ENCODE measurements around the gene UQCRQ. TPM values are rescaled to one million over a fixed set of nuclear protein-coding genes. Genes with fewer than 3 reads are reported as not detected.

Gene UQCRQ
- total and polyA plus RNA-seq, 4 donors: 62.5 to 2,326 (median 326) TPM

DNA sequence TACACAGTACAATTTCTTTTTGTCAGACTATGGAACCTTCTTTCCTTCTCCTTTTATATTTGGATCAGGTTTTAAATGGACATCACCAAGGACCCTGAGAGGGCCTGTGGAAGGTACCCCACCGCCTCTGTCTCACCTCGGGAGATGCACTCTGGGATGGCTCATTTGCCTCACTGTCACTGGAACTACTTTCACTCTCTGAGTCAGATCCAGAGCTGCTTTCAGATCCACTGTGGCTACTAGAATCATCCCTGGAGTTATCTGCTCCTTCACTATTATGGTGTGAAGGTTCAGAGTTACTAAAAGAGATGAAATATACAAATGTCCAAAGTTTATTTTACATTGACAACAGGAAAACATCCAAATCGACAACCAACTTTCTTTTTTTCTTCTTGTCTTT, 31.7 kb downstream of the UQCRQ start:
- Histone ChIP-seq H3K4me1 (ENCODE audit: control insufficient read depth in 4 of 4, insufficient read depth in 4 of 4, low read length in 3 of 4) (no peaks in the 10 kb centered on the region), H3K27me3 (ENCODE audit: control insufficient read depth in 4 of 4, insufficient read depth in 4 of 4, low read length in 3 of 4) (no peaks in the 10 kb centered on the region), H3K9ac (ENCODE audit: low read depth in 1 of 2, low read length in 2 of 2) (no peak overlapping the region), H3K4me3 (ENCODE audit: low read depth in 1 of 3, low read length in 3 of 3) (no peak overlapping the region), H3K36me3 (ENCODE audit: control insufficient read depth in 4 of 4, insufficient read depth in 3 of 4, low read depth in 1 of 4, low read length in 3 of 4) (peaks cover 6 to 65% (median 47%) of the 10 kb centered on the region in 4 donors), H3K27ac (ENCODE audit: low read depth in 1 of 2, low read length in 2 of 2) (no peak overlapping the region), H3K9me3 (ENCODE audit: control insufficient read depth in 4 of 4, low read length in 3 of 4) (no peaks in the 10 kb centered on the region)
- 78% methylated on average over 3 of the region's 3 CpGs for WGBS
- TF ChIP-seq ATF3 (IDR thresholded peaks at IDR 0.05) (no peak), HNF4A (conservative IDR thresholded peaks at IDR 0.05) (no peak), SP1 (IDR thresholded peaks at IDR 0.05) (no peak)
- TF ChIP-seq, protein P1, sequence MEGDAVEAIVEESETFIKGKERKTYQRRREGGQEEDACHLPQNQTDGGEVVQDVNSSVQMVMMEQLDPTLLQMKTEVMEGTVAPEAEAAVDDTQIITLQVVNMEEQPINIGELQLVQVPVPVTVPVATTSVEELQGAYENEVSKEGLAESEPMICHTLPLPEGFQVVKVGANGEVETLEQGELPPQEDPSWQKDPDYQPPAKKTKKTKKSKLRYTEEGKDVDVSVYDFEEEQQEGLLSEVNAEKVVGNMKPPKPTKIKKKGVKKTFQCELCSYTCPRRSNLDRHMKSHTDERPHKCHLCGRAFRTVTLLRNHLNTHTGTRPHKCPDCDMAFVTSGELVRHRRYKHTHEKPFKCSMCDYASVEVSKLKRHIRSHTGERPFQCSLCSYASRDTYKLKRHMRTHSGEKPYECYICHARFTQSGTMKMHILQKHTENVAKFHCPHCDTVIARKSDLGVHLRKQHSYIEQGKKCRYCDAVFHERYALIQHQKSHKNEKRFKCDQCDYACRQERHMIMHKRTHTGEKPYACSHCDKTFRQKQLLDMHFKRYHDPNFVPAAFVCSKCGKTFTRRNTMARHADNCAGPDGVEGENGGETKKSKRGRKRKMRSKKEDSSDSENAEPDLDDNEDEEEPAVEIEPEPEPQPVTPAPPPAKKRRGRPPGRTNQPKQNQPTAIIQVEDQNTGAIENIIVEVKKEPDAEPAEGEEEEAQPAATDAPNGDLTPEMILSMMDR (IDR thresholded peaks at IDR 0.05; ENCODE audit: low read depth, low read length, missing input control): no peak
- no peak for DNase-seq (ENCODE audit: low spot score)

- H3K9me3 ChIP-seq (ENCODE audit: control insufficient read depth in 4 of 4, low read length in 3 of 4): no peaks in the 10 kb centered on the region
- no peak overlapping the region for H3K27ac ChIP-seq (ENCODE audit: low read depth in 1 of 2, low read length in 2 of 2)
- WGBS: 91% methylated on average over 4 of the region's 4 CpGs
- TF ChIP-seq, protein P1 (IDR thresholded peaks at IDR 0.05; ENCODE audit: low read depth, low read length, missing input control): no peak
- TF ChIP-seq GABPA (IDR thresholded peaks at IDR 0.05 in 1 of 2, conservative IDR thresholded peaks at IDR 0.05 in 1 of 2) (no peak), NR2F2 (IDR thresholded peaks at IDR 0.05) (no peak), ATF3 (IDR thresholded peaks at IDR 0.05) (no peak), EGR1 (IDR thresholded peaks at IDR 0.05; ENCODE audit: low read depth in 2 of 2) (no peak), TAF1 (conservative IDR thresholded peaks at IDR 0.05) (no peak), HNF4A (conservative IDR thresholded peaks at IDR 0.05) (no peak), FOXA2 (IDR thresholded peaks at IDR 0.05) (no peak)
- no peaks in the 10 kb centered on the region for H3K27me3 ChIP-seq (ENCODE audit: control insufficient read depth in 4 of 4, insufficient read depth in 4 of 4, low read length in 3 of 4)
- peaks cover 0 to 8% (median 4%) of the 10 kb centered on the region in 4 donors for H3K4me1 ChIP-seq (ENCODE audit: control insufficient read depth in 4 of 4, insufficient read depth in 4 of 4, low read length in 3 of 4)
- H3K9ac ChIP-seq (ENCODE audit: low read depth in 1 of 2, low read length in 2 of 2): no peak overlapping the region
- H3K36me3 ChIP-seq (ENCODE audit: control insufficient read depth in 4 of 4, insufficient read depth in 3 of 4, low read depth in 1 of 4, low read length in 3 of 4): peaks cover 3 to 50% (median 23%) of the 10 kb centered on the region in 4 donors
- H3K4me3 ChIP-seq (ENCODE audit: low read depth in 1 of 3, low read length in 3 of 3): no peak overlapping the region
- DNase-seq (ENCODE audit: low spot score): no peak
Measured at GRCh38 chr5:132901036-132901435, 34.6 kb downstream of the UQCRQ start.

DNA sequence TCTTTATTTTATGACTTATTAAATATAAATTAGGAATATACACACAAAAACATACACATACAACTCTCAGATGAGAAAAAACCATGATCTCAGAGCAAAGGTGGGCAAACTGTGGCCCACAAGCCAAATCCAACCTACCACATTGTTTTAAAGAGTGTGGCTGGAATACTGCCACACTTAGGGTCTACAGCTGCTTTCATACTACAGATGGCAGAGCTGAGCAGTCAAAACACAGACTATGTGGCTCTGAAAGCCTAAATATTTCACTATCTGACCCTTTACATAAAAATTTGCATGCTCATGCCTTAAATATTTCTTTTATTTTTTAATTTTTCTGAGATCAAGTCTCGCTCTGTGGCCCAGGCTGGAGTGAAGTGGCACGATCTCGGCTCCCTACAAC, 35.3 kb downstream of the UQCRQ start:
- DNase-seq (ENCODE audit: low spot score): no peak
- no peak for TF ChIP-seq HNF4G (IDR thresholded peaks at IDR 0.05)
- no peak for TF ChIP-seq GABPA (IDR thresholded peaks at IDR 0.05 in 1 of 2, conservative IDR thresholded peaks at IDR 0.05 in 1 of 2)
- no peak for TF ChIP-seq HNF4A (conservative IDR thresholded peaks at IDR 0.05)
- TF ChIP-seq SP1 (IDR thresholded peaks at IDR 0.05): no peak
- no peak for TF ChIP-seq TAF1 (conservative IDR thresholded peaks at IDR 0.05)
- no peak for TF ChIP-seq JUND (IDR thresholded peaks at IDR 0.05)
- TF ChIP-seq, protein P2, sequence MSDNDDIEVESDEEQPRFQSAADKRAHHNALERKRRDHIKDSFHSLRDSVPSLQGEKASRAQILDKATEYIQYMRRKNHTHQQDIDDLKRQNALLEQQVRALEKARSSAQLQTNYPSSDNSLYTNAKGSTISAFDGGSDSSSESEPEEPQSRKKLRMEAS (IDR thresholded peaks at IDR 0.05): no peak
- TF ChIP-seq, protein P3, sequence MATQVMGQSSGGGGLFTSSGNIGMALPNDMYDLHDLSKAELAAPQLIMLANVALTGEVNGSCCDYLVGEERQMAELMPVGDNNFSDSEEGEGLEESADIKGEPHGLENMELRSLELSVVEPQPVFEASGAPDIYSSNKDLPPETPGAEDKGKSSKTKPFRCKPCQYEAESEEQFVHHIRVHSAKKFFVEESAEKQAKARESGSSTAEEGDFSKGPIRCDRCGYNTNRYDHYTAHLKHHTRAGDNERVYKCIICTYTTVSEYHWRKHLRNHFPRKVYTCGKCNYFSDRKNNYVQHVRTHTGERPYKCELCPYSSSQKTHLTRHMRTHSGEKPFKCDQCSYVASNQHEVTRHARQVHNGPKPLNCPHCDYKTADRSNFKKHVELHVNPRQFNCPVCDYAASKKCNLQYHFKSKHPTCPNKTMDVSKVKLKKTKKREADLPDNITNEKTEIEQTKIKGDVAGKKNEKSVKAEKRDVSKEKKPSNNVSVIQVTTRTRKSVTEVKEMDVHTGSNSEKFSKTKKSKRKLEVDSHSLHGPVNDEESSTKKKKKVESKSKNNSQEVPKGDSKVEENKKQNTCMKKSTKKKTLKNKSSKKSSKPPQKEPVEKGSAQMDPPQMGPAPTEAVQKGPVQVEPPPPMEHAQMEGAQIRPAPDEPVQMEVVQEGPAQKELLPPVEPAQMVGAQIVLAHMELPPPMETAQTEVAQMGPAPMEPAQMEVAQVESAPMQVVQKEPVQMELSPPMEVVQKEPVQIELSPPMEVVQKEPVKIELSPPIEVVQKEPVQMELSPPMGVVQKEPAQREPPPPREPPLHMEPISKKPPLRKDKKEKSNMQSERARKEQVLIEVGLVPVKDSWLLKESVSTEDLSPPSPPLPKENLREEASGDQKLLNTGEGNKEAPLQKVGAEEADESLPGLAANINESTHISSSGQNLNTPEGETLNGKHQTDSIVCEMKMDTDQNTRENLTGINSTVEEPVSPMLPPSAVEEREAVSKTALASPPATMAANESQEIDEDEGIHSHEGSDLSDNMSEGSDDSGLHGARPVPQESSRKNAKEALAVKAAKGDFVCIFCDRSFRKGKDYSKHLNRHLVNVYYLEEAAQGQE (IDR thresholded peaks at IDR 0.05): no peak
- TF ChIP-seq, protein P1 (IDR thresholded peaks at IDR 0.05; ENCODE audit: low read depth, low read length, missing input control): no peak
- no peak for TF ChIP-seq RXRA (IDR thresholded peaks at IDR 0.05)
- Histone ChIP-seq H3K27ac (ENCODE audit: low read depth in 1 of 2, low read length in 2 of 2) (no peak overlapping the region), H3K4me3 (ENCODE audit: low read depth in 1 of 3, low read length in 3 of 3) (no peak overlapping the region), H3K27me3 (ENCODE audit: control insufficient read depth in 4 of 4, insufficient read depth in 4 of 4, low read length in 3 of 4) (no peaks in the 10 kb centered on the region), H3K9me3 (ENCODE audit: control insufficient read depth in 4 of 4, low read length in 3 of 4) (no peaks in the 10 kb centered on the region), H3K4me1 (ENCODE audit: control insufficient read depth in 4 of 4, insufficient read depth in 4 of 4, low read length in 3 of 4) (peaks cover 0 to 8% (median 4%) of the 10 kb centered on the region in 4 donors), H3K36me3 (ENCODE audit: control insufficient read depth in 4 of 4, insufficient read depth in 3 of 4, low read depth in 1 of 4, low read length in 3 of 4) (peaks cover 3 to 43% (median 17%) of the 10 kb centered on the region in 4 donors), H3K9ac (ENCODE audit: low read depth in 1 of 2, low read length in 2 of 2) (no peak overlapping the region)
- 98% methylated on average over 3 of the region's 3 CpGs for WGBS
